ENCODE results near the gene PRSS57. TPM values are rescaled to one million over a fixed set of nuclear protein-coding genes. Genes with fewer than 3 reads are reported as not detected.
"Not testable (repeated sequence)": the region's sequence is repeated elsewhere in the genome, so short reads cannot be mapped to it uniquely, and the experiment has no call there.

PRSS57 gene
- total RNA-seq, 1 donor from 2014 or later = not detected

DNA sequence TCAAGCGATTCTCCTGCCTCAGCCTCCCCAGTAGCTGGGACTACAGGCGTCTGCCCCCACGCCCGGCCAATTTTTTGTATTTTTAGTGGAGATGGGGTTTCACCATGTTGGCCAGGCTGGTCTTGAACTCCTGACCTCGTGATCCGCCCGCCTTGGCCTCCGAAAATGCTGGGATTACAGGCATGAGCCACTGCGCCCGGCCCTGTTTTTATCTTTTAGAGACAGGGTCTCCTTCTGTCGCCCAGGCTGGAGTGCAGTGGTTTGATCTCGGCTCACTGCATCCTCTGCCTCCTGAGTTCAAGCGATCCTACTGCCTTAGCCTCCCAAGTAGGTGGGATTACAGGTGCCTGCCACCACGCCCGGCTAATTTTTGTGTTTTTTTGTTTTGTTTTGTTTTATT, 3.3 kb upstream of the PRSS57 start:
- intact Hi-C loops (cut with micrococcal nuclease) = not testable (repeated sequence)

DNA sequence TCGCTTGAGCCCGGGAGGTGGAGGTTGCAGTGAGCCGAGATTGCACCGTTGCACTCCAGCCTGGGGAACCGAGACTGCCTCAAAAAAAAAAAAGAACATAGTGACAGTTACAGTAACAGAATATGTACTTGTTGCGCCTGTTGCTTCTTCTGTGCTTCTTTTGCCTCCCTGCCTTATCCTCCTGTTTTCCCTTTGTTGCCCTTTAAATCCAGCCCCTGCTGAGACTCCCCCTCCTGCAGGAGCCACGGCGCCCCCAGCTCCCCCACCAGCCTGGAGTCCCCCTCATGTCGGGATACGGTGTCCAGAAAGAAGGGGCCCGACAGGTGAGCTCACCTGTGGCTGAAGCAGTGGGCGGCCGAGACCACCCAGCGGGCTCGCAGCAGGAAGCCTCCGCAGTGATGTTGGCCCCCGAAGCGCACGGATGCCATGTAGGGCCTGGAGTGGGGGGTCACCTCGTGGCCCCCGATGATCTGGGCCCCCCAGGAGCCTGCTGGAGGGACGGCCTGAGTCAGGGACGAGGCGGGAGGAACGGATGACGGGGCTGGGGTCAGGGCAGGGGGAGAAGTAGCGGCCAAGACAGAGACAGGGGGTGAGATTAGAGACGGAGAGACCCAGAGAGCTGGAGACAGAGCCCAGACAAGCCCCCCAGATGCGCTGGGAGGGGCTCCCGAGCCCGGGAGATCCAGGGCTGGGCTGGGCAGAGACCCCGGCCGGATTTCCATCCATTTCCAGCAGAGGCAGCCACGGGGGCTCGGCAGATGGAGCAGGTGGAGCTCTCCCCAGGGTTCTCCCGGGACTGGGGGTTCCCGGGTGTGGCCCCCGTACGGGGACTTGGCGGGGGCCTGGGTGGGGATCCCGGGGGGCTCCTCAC, 536 bp downstream of the PRSS57 start:
- intact Hi-C loops (cut with micrococcal nuclease) = no loop called here

DNA sequence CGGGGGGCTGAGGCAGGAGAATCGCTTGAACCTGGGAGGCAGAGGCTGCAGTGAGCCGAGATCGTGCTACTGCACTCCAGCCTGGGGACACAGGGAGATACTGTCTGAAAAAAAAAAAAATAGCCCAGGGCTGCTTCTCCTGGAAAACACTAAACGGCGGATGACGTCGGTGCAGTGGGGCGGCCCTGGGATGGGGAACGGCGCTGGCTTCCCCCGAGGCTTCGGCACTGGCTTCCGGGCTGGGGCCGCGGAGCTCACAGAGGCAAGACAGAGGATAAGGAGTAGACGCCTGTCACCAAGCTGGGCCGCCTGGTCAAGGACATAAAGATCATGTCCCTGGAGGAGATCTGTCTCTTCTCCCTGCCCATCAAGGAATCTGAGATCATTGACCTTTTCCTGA, 5.0 kb downstream of the PRSS57 start:
- intact Hi-C loops (cut with micrococcal nuclease) = no loop called here

DNA sequence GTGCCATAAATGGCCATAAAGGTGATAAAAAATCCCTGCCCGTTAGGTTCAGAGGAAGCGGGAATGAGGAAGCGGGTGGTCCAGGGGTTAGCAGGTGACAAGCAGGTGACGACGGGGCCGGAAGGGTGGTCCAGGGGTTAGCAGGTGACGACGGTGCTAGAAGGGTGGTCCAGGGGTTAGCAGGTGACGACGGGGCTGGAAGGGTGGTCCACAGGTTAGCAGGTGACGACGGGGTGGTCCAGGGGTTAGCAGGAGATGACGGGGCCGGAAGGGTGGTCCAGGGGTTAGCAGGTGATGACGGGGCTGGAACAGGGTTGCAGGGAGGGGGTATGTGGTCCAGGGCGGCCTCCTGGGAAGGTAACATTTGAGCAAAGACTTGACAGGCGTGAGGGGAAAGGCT, 6.3 kb downstream of the PRSS57 start:
- intact Hi-C loops (cut with micrococcal nuclease) = no loop called here

DNA sequence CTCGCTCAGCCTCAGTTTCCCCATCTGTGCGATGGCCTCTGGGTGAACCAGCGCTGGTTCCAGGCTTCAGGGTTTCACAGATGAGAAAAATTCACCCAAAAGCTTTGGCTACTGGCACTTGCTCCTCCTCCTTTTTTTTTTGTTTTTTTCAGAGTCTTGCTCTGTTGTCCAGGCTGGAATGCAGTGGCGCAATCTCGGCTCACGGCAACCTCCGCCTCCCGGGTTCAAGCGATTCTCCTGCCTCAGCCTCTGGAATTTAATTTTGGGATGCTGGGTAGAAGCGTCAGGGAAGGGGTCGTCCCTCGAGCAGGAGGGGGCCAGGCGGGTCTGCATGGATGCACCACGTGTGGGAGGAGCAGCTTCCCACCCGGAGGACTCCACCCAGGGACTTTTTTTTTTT, 7.0 kb downstream of the PRSS57 start:
- intact Hi-C loops (cut with micrococcal nuclease) = no loop called here

DNA sequence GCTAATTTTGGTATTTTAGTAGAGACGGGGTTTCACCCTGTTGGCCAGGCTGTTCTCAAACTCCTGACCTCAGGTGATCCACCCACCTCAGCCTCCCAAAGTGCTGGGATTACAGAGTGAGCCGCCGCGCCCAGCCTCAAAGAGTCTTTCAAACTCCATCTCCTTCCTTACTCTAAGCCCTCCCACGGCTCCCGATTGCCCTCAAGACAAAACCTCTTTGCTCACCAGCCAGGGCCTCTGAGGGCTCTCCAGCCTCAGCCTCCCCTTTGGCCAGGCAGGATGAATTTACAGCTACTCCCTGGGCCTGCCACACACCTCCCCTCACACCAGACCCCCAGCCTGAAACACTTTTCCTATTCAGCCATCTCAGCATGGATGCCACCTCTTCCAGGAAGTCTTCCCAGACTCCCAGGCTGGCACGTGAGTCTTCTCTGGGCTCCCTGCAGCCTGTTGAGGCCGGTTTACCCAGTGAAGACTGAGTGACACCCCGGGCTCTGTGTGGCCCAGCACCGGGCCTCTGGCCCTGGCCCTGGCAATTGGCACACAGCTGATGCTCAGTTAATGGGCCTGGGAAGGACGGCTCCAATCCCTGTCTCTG, 7.6 kb downstream of the PRSS57 start:
- intact Hi-C loops (cut with micrococcal nuclease) = no loop called here

DNA sequence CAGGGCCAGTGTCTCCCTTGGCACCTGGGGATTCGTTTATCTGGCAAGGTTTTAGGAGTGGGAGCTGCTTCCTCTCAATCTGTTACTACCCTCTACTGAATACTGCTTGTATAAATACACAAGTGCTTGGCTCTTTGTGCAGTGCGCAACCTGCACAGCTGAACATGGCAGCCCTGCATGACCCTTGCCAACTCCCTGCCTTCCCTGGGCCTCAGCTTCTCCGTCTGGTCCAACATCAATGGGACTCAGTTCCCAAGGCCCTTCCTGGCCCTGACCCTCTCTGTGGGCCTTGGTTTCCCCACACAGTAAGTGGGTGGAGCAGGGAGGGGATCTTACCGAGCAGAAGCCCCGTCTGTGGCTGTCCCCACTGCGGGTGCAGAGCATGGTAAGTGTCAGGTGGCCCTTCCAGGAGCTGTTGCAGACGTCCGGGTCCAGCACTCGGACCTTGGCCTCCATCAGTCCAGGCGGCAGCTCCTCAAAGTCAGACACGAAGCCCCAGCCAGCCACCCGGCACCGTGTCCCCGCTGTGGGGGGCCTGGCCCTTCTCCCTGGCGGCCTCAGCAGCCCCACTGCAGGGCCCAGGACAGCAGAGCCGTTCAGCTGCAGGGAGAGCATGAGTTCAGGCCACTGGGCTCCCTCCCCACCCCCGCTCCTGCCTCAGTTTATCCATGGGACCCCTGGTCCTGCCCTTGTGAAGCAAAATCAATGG, 8.5 kb downstream of the PRSS57 start:
- intact Hi-C loops (cut with micrococcal nuclease) = no loop called here

DNA sequence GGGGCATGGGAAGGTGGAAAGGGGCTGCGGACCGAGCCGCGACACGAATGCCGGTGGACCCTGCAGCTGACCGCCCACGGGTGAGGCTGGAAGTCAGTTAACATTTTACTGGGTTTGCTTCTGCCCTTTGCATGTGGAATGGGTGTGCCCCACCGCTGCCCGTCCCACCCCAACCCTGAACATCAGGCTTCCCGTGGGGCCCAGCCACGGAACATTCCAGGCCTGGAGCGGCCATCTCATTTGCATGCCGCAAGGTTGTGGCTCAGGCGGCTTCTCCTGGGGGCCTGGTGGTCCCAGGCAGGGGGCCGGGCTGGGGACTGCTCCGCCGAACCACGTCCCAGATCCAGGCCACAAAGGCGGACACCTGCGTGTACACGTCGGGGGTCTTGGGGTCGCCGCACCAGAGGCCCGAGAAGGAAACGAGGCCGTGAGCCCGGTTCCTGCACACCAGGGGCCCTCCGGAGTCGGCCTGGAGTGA, 9.8 kb downstream of the PRSS57 start:
- intact Hi-C loops (cut with micrococcal nuclease) = no loop called here

DNA sequence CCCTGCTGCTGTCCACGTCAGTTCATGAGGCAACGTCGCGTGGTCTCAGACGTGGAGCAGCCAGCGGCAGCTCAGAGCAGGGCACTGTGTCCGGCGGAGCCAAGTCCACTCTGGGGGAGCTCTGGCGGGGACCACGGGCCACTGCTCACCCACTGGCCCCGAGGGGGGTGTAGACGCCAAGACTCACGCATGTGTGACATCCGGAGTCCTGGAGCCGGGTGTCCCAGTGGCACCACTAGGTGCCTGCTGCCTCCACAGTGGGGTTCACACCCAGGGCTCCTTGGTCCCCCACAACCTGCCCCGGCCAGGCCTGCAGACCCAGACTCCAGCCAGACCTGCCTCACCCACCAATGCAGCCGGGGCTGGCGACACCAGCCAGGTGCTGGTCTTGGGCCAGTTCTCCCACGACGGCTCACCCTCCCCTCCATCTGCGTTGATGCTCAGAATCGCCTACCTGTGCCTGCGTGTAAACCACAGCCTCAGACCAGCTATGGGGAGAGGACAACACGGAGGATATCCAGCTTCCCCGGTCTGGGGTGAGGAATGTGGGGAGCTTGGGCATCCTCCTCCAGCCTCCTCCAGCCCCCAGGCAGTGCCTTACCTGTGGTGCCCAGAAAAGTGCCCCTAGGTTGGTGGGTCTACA, 12.5 kb downstream of the PRSS57 start:
- intact Hi-C loops (cut with micrococcal nuclease) = no loop called here

DNA sequence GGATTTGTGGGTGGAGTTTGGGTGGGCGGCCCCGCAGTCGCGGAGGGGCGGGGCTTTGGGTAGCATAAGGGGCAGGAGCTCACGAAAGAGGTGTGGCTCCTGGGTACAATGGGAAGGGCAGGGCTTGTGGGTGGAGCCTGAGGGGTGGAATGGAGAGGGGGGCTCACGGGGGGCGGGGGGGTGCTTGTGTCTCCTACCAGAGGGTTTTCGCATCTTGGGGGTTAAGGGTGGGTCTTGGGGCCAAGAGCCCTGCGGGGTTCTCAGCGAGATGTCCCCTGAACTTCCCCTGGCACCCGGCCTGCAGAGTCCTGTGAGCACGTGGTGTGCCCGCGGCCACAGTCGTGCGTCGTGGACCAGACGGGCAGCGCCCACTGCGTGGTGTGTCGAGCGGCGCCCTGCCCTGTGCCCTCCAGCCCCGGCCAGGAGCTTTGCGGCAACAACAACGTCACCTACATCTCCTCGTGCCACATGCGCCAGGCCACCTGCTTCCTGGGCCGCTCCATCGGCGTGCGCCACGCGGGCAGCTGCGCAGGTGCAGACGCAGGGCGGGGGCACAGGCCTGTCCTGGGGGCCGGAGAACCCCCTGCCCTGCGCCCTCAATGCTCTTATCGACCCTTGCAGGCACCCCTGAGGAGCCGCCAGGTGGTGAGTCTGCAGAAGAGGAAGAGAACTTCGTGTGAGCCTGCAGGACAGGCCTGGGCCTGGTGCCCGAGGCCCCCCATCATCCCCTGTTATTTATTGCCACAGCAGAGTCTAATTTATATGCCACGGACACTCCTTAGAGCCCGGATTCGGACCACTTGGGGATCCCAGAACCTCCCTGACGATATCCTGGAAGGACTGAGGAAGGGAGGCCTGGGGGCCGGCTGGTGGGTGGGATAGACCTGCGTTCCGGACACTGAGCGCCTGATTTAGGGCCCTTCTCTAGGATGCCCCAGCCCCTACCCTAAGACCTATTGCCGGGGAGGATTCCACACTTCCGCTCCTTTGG, 13.9 kb downstream of the PRSS57 start:
- intact Hi-C loops (cut with micrococcal nuclease) = loop anchor here (2.0 kb wide), 2 partner anchors 567 to 971 kb away; partner anchors contain the start of genes MIDN and TCF3

DNA sequence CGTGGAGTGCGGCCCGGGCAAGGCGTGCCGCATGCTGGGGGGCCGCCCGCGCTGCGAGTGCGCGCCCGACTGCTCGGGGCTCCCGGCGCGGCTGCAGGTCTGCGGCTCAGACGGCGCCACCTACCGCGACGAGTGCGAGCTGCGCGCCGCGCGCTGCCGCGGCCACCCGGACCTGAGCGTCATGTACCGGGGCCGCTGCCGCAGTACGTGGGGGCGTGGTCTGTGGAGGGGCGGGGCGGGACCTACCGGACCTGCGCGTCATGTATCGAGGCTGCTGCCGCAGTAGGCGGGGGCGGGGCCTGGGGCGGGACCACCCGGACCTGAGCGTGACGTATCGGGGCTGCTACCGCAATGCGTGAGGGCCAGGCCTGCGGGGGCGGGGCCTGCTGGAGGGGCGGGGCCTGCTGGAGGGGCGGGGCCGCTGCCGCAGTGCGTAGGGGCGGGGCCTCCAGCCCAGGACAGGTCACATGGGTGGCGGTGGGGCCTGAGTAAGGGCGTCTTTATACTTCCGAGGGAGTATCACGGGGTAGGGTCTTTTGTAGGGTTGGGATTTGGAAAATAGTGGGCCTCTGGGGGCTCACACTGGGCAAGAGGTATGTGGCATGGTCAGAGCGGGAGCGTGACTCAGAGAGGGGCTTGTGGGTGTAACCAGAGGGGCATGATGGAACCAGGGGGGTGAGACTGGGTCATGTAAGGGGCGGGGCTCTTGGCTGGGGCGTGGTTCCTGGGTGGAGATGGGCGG, 14.8 kb downstream of the PRSS57 start:
- intact Hi-C loops (cut with micrococcal nuclease) = loop anchor here (1.0 to 2.0 kb wide), 16 partner anchors 17 to 972 kb away; partner anchors contain the start of genes BSG, DAZAP1, FGF22 and HCN2

DNA sequence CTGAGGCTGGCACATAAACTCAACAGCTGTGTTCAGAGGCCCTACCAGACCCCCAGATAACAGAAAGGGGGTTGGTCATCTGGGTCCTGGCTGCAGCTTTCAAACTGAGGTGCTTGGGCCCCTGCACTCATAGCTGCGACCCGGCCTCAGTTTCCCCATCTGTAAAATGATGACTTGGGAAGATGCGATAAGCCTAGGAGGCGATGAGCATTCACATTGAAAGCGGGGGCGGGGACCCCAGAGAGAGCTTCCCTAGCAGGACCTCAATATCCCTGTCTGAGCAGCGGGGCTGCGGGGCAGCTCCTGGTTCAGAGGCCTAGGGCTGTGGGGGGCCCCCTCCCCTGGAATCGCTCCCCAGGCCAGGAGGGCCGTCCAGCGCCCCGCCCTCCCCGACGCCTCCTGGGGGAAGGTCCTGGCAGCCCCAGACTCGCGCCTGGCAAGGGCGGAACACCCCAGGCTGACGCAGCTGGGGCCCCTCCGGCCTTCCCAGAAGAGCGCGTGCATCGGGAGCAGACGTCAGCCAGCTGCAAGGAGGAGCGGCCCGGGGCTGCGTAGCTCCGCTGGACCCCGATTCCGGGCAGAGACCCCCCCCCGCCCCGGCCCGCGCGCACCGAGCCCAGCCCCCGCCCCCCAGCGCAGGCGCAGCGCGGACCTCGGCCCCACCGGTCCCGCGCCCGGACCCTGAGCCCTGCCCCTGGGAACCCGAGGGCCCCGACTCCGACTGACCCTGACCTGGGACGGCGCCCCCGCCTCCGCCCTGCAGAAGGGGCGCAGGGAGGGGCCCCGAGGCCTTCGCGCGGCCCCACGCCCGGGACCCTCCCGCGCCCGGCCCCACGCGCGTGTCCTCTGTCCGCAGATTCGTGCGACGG, 15.6 kb downstream of the PRSS57 start:
- intact Hi-C loops (cut with micrococcal nuclease) = loop anchor here (1.0 to 2.0 kb wide), 16 partner anchors 16 to 973 kb away; partner anchors contain the start of genes BSG, DAZAP1, FGF22 and HCN2

DNA sequence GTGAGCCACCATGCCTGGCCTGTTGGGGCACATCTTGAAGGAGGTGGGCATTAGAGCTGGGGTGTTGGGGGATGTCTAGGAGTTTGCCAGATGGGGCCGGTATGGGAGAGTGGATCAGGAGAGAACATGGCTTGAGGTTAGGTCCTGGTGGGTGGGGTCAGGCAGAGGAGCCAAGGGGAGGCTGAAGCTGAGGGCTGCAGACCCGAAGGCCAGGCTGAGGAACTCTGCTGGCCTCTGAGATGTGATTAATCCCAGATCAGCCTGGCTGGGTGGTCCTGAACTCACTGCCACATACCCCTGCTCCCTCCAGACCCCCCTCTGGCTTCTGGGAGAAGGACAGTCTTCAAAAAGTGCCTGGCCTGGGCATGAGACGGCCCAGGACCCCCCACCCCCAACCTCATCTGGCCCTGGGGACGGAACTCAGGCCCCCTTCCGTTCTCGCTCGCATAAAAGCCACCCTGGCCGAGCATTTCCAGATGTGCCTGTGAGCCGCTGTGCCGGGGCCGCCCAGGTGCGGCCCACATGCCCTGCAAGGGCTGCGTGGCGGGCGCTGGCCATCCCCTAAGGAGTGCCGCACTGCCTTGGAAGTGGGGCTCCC, 16.4 kb downstream of the PRSS57 start:
- intact Hi-C loops (cut with micrococcal nuclease) = no loop called here

DNA sequence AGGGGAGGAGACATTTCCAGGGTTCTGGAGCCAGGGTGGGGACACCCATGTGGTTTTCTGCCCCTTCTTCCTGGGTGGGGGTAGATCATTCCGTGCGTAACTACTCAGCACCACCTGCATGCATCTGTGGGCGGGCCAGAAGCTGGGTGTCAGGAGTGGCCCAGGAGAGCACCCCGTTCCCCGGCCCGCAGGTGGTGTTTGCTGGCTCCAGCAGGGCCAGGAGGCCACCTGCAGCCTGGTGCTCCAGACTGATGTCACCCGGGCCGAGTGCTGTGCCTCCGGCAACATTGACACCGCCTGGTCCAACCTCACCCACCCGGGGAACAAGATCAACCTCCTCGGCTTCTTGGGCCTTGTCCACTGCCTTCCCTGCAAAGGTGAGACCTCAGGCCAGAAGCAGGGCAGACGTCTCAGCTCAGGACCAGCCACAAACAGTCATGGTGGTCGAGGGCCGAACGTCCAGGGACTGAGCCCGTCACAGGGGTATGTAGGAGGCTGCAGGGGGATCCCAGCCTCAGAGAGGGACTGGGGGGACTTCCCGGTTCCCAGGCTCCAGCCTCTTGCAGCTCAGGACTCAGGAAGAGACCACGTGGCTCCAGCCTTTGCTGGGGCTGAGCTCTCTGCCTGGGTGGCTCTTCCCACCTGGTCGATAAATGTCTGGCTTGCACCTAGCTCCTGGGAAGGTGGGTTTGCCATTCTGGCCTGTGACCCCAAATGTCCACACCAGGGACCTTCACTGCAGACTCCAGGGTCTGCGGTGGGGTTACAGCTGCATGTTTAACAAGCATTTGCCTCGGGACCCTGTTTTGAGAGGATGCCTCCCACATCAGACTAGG, 17.4 kb downstream of the PRSS57 start:
- intact Hi-C loops (cut with micrococcal nuclease) = no loop called here

DNA sequence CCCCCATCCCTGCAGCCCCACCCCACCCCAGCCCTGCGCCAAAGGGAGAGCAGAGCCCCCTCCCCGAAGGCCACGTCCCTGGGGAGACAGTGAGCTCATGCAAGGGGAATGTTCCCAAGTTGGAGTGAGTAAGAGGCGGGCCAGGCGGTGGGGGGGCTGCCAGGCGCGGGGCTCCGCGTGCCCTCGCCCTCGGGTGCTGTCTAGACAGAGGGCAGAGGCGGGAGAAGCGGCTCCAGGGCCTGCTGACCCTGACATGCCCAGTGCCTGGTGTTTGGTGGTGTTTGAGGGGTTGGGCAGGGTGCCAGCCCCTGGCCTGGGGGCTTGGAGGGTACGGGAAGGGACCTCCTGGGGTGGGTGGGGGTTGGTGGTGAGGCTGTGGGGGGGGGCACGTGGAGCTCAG, 18.1 kb downstream of the PRSS57 start:
- intact Hi-C loops (cut with micrococcal nuclease) = no loop called here

DNA sequence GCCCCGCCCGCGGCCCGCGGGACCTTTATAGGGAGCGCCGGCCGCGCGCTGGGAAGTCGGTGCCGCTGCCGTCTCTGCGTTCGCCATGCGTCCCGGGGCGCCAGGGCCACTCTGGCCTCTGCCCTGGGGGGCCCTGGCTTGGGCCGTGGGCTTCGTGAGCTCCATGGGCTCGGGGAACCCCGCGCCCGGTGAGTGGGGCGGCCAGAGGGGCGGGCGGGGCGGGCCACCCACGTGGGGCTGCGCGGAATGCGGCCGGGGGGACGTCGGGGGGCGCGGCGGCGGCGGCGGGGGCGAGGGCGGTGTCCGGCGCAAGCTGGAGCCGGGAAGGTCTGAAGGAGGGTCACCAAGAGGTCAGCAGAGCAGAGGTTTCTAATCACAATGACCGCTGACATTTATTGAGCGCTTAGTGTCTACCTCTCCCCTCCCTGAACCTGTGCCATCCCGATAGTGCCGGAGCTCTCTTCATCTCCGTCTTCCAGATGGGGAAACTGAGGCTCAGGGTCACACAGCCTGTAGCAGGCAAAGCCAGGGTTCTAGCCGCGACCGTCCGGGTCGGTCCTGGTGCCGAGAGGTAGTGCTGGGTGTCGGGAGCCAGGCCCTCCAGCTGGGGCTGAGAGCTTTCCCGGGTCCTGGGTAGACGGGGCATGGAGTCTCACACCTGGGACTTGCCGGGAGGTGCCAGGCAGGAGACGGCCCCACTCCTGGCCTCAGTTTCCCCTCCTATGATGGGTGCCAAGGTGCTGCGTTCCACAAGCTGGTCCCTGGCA, 18.7 kb downstream of the PRSS57 start, which contains the start of gene FSTL3:
Gene FSTL3 (plus strand): TSS at position 54 of the 767 bp plus-strand sequence. CDS start 32 bp downstream, at position 86.
- intact Hi-C loops (cut with micrococcal nuclease) = no loop called here
